Dermis blood vessel endothelial cell (primary cell): ENCODE measurements around the gene PTPN1. TPM values are rescaled to one million over a fixed set of nuclear protein-coding genes. Genes with fewer than 3 reads are reported as not detected.
"Not testable (repeated sequence)": the region's sequence is repeated elsewhere in the genome, so short reads cannot be mapped to it uniquely, and the experiment has no call there.

Source experiments
- DNase-seq: peaks from one replicate; pipeline ENCODE4 v3.0.0; 2010
- total RNA-seq: library from RNA; depleted of rRNA; stranded (reverse); fragments of >200 nt; gene quantifications from 2 replicates; pipeline ENCODE4 v1.2.3, GENCODE V29; 2014

Gene PTPN1
- total RNA-seq, 1 donor from 2014 or later, result 28.8 TPM

DNA sequence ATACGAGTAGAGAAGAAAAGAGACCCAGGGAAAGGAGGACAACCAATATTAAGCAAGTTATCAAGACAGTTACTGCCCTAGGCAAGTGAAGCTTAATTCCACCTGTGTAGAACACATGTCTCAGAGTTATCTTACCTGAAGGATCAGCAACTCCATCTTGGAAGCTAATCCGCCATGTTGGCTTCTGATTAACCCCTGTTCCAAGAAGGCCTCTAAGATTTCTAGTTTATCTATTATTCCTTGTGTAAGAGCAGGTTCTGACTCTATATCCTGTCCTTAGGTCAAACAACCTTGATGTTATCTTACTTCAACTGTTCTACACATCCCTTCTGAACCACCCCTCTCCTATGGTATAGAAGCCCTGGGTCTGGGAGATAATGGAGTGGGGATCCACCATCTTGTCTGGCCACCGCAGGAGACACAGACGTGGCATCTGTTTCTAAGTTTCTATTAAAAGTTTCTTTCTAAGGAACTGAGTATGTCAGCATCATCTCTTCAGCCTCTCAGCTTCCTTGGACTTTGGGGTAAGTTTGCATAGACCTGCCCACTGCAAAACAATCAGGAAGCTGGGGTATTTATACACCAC is 27.7 kb upstream of the PTPN1 start:
- DNase-seq, result no peak

GRCh38 chr20:50484271-50484976 is 25.8 kb upstream of the PTPN1 start:
- DNase-seq, result peak; percentile 37

DNA sequence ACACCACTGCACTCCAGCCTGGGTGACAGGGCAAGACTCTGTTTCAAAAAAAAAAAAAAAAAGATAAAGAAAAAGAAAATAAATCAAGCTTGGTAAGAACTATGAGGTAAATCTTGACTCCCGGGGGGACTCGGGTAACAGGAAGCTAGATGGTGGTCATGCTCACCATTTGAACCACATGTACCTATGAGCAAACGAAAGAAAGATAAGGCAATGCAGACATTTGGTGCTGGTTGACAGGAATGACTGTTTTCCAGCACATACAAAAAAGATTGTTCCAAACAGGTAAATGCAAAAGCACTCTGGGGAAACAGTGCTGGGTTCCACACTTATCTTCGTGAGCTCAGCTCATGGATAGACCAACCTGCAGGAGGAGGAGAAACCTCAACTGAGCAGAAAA is 22.8 kb upstream of the PTPN1 start:
- DNase-seq, result no peak

- no peak for DNase-seq
Observed at GRCh38 chr20:50488236-50488806, 21.9 kb upstream of the PTPN1 start.

GRCh38 chr20:50491168-50491567 is 19.0 kb upstream of the PTPN1 start:
- DNase-seq, result peak; percentile 27

GRCh38 chr20:50491926-50492634 is 18.1 kb upstream of the PTPN1 start:
- no peak for DNase-seq

DNA sequence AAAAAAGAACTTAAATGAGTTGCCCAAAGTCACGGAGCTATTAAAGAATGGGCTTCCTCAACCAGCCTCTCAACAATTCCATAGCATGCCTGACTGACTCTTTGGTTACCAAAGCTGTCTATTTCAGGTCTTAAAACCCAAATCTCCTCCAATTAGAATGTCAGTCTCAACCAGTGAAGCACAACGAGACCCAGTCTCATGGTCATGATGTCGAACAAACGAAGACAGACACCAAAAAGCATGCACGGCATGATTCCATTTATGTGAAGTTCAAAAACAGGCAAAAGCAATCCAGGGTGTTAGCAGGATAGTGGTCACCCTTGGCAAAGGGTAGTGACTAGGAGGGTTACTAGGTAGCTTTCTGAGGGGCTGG is 16.3 kb upstream of the PTPN1 start:
- DNase-seq, result no peak

GRCh38 chr20:50494428-50494827 is 15.8 kb upstream of the PTPN1 start:
- no peak for DNase-seq

DNA sequence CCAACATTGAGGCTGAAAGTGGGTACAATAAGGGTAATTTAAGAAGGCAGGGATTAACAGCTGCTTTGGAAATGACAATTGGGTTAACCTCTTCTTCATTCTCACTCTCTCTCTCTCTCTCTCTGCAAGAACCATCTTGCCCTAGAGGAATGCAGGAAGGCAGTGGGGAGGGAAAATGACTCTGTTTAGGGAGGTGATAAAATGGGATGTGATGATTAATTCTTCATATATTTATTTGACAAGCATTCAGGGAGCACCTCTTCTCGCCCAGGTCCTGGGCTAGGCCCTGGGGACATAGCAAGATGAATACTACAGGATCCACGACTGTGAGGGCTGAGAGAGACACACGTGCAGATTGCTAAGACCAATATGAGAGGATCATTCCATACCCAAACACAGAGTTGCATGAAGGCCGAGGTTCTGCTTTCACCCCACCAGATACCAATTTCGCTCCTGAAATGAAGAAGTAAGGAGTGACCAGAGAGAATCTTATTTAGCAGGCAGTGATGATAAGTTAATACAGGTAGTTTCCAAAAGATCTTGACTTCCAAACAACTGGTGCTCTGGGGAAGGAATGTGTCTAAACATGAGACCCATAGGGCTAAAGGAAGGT is 13.3 kb upstream of the PTPN1 start:
- no peak for DNase-seq

DNA sequence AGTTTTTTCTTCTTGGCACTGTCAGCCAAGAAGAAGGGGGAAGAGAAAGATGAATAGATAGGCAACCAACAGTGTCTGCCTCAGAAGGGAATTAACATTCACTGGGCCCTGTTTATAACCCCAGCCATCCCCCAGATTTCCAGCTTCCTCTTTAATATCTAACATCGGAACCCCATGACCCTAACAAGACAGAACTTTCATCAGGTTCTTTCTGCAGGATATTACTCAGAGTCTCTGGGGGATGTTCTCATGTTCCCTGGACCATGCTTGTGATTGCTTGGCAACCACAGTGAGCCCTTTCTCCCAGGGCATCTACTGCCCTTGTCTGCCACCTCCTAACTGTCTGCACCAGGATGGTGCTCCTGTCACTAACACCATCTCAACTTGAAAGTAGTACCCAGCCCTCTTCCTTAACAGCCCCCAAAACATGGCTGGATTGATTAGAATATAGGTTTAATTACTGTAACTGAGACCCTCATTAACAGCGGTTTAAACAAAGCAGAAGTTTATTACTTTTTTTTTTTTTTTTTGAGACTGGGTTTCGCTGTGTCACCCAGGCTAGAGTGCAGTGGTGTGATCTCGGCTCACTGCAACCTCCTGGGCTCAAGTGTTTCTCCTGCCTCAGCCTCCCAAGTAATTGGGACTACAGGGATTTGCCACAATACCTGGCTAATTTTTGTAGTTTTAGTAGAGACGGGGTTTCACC is 12.0 kb upstream of the PTPN1 start:
- peak; percentile 85 for DNase-seq

GRCh38 chr20:50499938-50500337 is 10.2 kb upstream of the PTPN1 start:
- DNase-seq, result no peak

- DNase-seq, result no peak
Observed at GRCh38 chr20:50501972-50502745, 8.0 kb upstream of the PTPN1 start.

- no peak for DNase-seq
Observed at GRCh38 chr20:50504231-50504823, 5.9 kb upstream of the PTPN1 start.

GRCh38 chr20:50506270-50506579 is 4.0 kb upstream of the PTPN1 start:
- no peak for DNase-seq

DNA sequence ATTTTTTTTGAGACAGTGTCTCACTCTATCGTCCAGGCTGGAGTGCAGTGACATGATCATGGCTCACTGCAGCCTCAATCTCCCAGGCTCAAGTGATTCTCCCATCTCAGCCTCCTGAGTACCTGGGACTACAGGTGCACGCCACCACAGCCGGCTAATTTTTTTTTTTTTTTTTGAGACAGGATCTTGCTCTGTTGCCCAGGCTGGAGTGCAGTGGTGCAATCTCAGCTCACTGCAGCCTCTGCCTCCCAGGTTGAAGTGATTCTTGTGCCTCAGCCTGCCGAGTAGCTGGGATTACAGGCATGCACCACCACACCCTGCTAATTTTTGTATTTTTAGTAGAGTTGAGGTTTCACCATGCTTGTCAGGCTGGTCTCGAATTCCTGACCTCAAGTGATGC is 2.4 kb upstream of the PTPN1 start:
- not testable (repeated sequence) for DNase-seq

DNA sequence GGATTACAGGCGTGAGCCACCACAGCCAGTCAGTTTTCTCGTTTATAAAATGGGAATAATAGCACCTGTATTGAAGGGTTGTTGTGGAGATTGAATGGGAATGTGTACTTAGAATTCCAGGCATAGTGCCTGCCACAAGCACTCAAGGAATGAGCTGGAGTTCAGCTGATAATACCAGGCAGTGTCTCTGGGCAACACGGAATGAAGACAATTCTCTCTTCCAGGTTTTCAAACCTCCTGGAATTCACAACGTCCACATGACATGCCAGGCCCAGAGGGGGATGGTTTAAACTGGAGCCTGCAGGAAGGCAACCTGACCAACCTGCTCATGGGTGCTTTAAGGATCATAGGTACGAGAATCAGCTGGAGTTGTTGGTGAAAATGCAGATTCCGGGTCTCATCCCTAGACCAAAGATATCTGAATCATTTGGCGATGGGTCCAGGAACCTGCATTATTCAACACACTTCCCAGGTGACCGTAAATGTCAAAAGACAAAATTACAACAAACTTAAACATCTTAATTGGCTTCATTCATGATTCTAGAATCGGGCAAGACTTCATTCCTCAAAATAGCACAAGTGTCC is 1.9 kb upstream of the PTPN1 start:
- DNase-seq, result no peak

GRCh38 chr20:50510706-50511542 is 741 bp downstream of the PTPN1 start:
- DNase-seq, result peak; percentile 41

DNA sequence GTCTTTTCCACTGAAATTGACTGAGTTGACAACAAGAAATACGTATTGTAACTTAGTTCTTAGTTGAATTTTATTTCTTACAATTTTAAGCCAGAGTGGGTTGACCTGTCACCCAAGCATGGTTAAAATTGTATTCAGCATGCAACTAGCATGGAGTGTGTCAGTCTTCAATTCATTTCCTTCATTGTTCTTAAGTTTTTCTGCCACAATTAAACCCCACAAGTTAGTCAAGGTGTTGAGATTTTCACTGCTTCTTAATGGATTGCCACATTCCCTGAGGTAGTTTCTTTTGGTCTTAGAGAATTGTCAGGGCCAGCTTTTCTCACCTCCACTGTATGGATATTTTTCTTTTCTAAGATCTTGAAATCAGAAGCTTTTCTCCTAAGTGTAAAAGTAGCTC is 2.1 kb downstream of the PTPN1 start:
- no peak for DNase-seq

DNA sequence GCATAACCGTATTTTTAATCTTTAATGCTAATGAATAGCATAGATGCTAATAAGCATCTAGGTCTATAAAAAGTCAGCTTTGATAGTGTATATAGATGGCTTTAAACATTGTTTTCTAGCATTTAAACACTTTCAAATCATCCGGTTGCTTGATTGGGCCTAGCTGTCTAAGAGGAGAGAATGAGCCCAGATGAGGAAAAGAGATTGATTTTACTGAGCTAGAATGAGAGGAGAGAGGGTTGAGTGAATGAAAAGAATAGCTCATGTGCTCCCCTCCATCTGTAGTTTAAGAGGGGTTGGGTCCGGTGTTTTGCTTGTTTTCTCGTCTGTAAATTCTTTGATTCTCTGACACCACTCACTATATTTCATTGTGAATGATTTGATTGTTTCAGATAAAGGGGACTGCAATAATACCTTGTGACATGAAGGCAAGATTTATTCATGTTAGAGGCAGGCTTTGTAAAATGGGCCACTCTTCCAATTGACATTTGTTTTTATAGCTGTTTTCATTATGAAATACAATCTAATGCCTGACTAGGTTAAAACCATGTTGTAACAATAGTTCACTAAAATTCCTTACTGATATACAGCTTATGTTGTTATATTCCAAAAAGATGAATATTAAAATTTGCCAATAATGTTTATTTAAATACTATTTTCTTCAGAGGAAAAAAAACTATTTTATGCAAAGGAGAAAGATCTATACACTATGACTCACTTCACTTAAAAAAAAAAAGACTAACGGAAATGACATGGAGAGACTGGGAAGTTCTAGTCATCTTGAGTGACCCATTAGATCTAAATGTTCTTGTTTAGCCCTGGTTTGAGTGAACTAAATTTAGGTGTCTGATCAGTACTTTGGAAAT is 3.2 kb downstream of the PTPN1 start:
- peak; percentile 85 for DNase-seq
